ENCODE results near the gene SLC25A13. TPM values are rescaled to one million over a fixed set of nuclear protein-coding genes. Genes with fewer than 3 reads are reported as not detected.

SLC25A13 gene
- total and polyA plus RNA-seq, 2 of the 8 experiments (the other 6 are each of a cell fraction or from before 2014, with no cell fraction given) = 30.8 to 85.4 TPM

GRCh38 chr7:96080027-96080426 is 241.9 kb downstream of the SLC25A13 start (continued):
- TF ChIP-seq KDM1A (IDR thresholded peaks at IDR 0.05; ENCODE audit: borderline replicate concordance, low read length) (no peak), CHD2 (IDR thresholded peaks at IDR 0.05; ENCODE audit: low read length) (no peak)

Data from H1 (cell line).